HEK293 (cell line): ENCODE results near the gene ARID4A.

Experiments used
- CTCF ChIA-PET: fragments of 350-600 bp; formaldehyde crosslinking; extraction: SDS; loops from one replicate; lab custom pipeline; 2021; ENCODE audit warnings: antibody characterized with exemption; lab: Yijun Ruan, JAX
- POLR2A ChIA-PET: fragments of 300-600 bp; formaldehyde crosslinking; extraction: SDS; loops from one replicate; lab custom pipeline; 2020; ENCODE audit warnings: antibody characterized with exemption, inconsistent platforms; lab: Yijun Ruan, JAX
- H3K27ac ChIP-seq: fragments of 200-500 bp; sonication (Bioruptor generic); 2 replicates; pipeline ENCODE4 v1.5.1; 2014; ENCODE audit warnings: low read depth, low read length, control low read depth, inconsistent platforms; ENCODE audit errors: extremely low read depth
- H3K36me3 ChIP-seq, 2 experiments: fragments of 200-500 bp in 1 of 2; sonication (Bioruptor generic) in 1 of 2; 1 replicate in 1 of 2; 2 replicates in 1 of 2; pipeline ENCODE4 v1.5.1; 2014 to 2017; ENCODE audit warnings: inconsistent platforms in 2 of 2, low read length in 2 of 2; ENCODE audit not compliant: control insufficient read depth in 2 of 2, insufficient read depth in 1 of 2
- H3K4me1 ChIP-seq: fragments of 200-500 bp; sonication (Bioruptor generic); 2 replicates; pipeline ENCODE4 v1.5.1; 2014; ENCODE audit warnings: mild to moderate bottlenecking, low read length, inconsistent platforms; ENCODE audit not compliant: control insufficient read depth, insufficient read depth
- H3K4me3 ChIP-seq: 2 replicates; pipeline ENCODE4 v1.5.1; 2011; ENCODE audit warnings: low read depth, mild to moderate bottlenecking, control low read depth, low read length, moderate library complexity
- H3K9me3 ChIP-seq: fragments of 200-500 bp; sonication (Bioruptor generic); 2 replicates; pipeline ENCODE4 v1.5.1; 2014; ENCODE audit warnings: low read depth, low read length, inconsistent platforms; ENCODE audit not compliant: control insufficient read depth, insufficient read depth
- GLI4 ChIP-seq: fragments of 450-650 bp; formaldehyde crosslinking; IDR thresholded peaks from 2 replicates; pipeline ENCODE4 v1.5.1; 2016; ENCODE audit warnings: missing biosample characterization, missing genetic modification characterization
- SP3 ChIP-seq: fragments of 450-650 bp; formaldehyde crosslinking; IDR thresholded peaks from 2 replicates; pipeline ENCODE4 v1.5.1; 2016; ENCODE audit warnings: missing biosample characterization, missing genetic modification characterization
- ZEB2 ChIP-seq: fragments of 450-650 bp; formaldehyde crosslinking; IDR thresholded peaks from 2 replicates; pipeline ENCODE4 v1.5.1; 2016; ENCODE audit warnings: missing biosample characterization, missing genetic modification characterization
- ZNF155 ChIP-seq: fragments of 450-650 bp; formaldehyde crosslinking; IDR thresholded peaks from 2 replicates; pipeline ENCODE4 v1.5.1; 2016; ENCODE audit warnings: missing biosample characterization, missing genetic modification characterization
- ZNF202 ChIP-seq: fragments of 450-650 bp; formaldehyde crosslinking; IDR thresholded peaks from 2 replicates; pipeline ENCODE4 v1.5.1; 2016; ENCODE audit warnings: missing biosample characterization, missing genetic modification characterization, borderline replicate concordance
- ZNF214 ChIP-seq: fragments of 450-650 bp; formaldehyde crosslinking; IDR thresholded peaks from 2 replicates; pipeline ENCODE4 v1.5.1; 2017; ENCODE audit warnings: missing biosample characterization, mild to moderate bottlenecking, missing genetic modification characterization, borderline replicate concordance
- ZNF239 ChIP-seq: fragments of 450-650 bp; formaldehyde crosslinking; IDR thresholded peaks from 2 replicates; pipeline ENCODE4 v1.5.1; 2016; ENCODE audit warnings: missing biosample characterization, missing genetic modification characterization
- ZNF513 ChIP-seq: fragments of 450-650 bp; IDR thresholded peaks from 2 replicates; pipeline ENCODE4 v1.5.1; 2018; ENCODE audit warnings: missing biosample characterization, missing genetic modification characterization
- ZNF518A ChIP-seq: fragments of 450-650 bp; formaldehyde crosslinking; conservative IDR thresholded peaks from 2 replicates; pipeline ENCODE4 v1.5.1; 2016; ENCODE audit warnings: low read depth, missing biosample characterization, missing genetic modification characterization
- ZSCAN18 ChIP-seq: fragments of 450-650 bp; formaldehyde crosslinking; IDR thresholded peaks from 2 replicates; pipeline ENCODE4 v1.5.1; 2016; ENCODE audit warnings: missing biosample characterization, missing genetic modification characterization

The ARID4A gene

GRCh38 chr14:58287607-58288042 lies 10.7 kb upstream of the ARID4A start (continued):
- TF ChIP-seq ZNF513 (tag by site-specific recombination) (no peak), GLI4 (tag by site-specific recombination) (no peak), ZNF155 (no peak)

GRCh38 chr14:58288106-58288792 lies 10.1 kb upstream of the ARID4A start:
- POLR2A ChIA-PET, result interaction anchor here (1.5 kb wide), 1 partner anchor 10 kb away, joined by 5 read pairs; the partner anchor contains the start of gene ARID4A

More at GRCh38 chr14:58288106-58288792, 10.1 kb upstream of the ARID4A start:
- Histone ChIP-seq H3K9me3 (no peaks in the 10 kb centered on the region), H3K27ac (no peak overlapping the region), H3K4me1 (no peaks in the 10 kb centered on the region), H3K4me3 (no peak overlapping the region), H3K36me3 (peaks cover 65 to 85% of the 10 kb centered on the region in 2 experiments)
- CTCF ChIA-PET, result no interaction called here
- no peak for TF ChIP-seq ZSCAN18 (tag by site-specific recombination)
- TF ChIP-seq SP3, result no peak
- TF ChIP-seq ZEB2, result no peak
- no peak for TF ChIP-seq ZNF518A (tag by site-specific recombination)
- TF ChIP-seq ZNF239 (tag by site-specific recombination), result no peak
- TF ChIP-seq ZNF214 (tag by site-specific recombination), result no peak
- TF ChIP-seq ZNF202, result no peak
